Measurements from ENCODE around the gene IL10RB. TPM values are rescaled to one million over a fixed set of nuclear protein-coding genes. Genes with fewer than 3 reads are reported as not detected.

The IL10RB gene
- polyA plus RNA-seq, 1 donor (not counting 4 experiments of a cell fraction or from before 2014, with no cell fraction given), result 19.6 TPM

GRCh38 chr21:33302796-33303195, 36.6 kb downstream of the IL10RB start:
- dilution Hi-C loops (cut with MboI; ENCODE audit: extremely low pct_ligation_motif_present, low sequenced_read_pairs), result no loop called here
- no peak overlapping the region for H2AFZ ChIP-seq (ENCODE audit: control insufficient read depth, low read length)
- H4K20me1 ChIP-seq (ENCODE audit: control insufficient read depth, extremely low read depth, insufficient read depth, low read length), result no peaks in the 10 kb centered on the region
- FAIRE-seq (no peak), DNase-seq (ENCODE audit: low read depth, low spot score) (no peak)
- no peaks in the 10 kb centered on the region for H3K36me3 ChIP-seq (ENCODE audit: control insufficient read depth in 2 of 2, extremely low read depth in 1 of 2, insufficient read depth in 2 of 2, low read length in 2 of 2)
- H3K4me1 ChIP-seq (ENCODE audit: control insufficient read depth, extremely low read depth, insufficient read depth, low read length), result peaks cover 30% of the 10 kb centered on the region
- H3K4me2 ChIP-seq (ENCODE audit: control insufficient read depth, extremely low read depth, insufficient read depth, low read depth, low read length), result no peak overlapping the region
- no peak overlapping the region for H3K9ac ChIP-seq (ENCODE audit: control insufficient read depth, extremely low read depth, insufficient read depth, low read length)
- TF ChIP-seq CTCF (optimal IDR thresholded peaks at IDR 0.05 in 1 of 3, IDR thresholded peaks at IDR 0.05 in 1 of 3, conservative IDR thresholded peaks at IDR 0.05 in 1 of 3; ENCODE audit: extremely low read depth in 1 of 3, insufficient read depth in 2 of 3, low read length in 3 of 3) (no peak), EZH2 (IDR thresholded peaks at IDR 0.05; ENCODE audit: low read length) (no peak)
- H3K27ac ChIP-seq (ENCODE audit: control insufficient read depth, insufficient read depth, low read length), result no peak overlapping the region
- H3K9me3 ChIP-seq (ENCODE audit: control insufficient read depth, low read depth, low read length), result no peaks in the 10 kb centered on the region
- no peaks in the 10 kb centered on the region for H3K9me1 ChIP-seq (ENCODE audit: control insufficient read depth, extremely low read depth, insufficient read depth, low read length)
- H3K4me3 ChIP-seq (ENCODE audit: control insufficient read depth in 2 of 3, extremely low read depth in 1 of 3, insufficient read depth in 2 of 3, low read depth in 1 of 3, low read length in 3 of 3), result no peak overlapping the region
- H3K27me3 ChIP-seq (ENCODE audit: control insufficient read depth, extremely low read depth, insufficient read depth, low read length), result no peaks in the 10 kb centered on the region
- H3K79me2 ChIP-seq (ENCODE audit: control insufficient read depth, insufficient read depth, low read length), result no peaks in the 10 kb centered on the region

GRCh38 chr21:33305344-33305671, 39.1 kb downstream of the IL10RB start:
- dilution Hi-C loops (cut with MboI; ENCODE audit: extremely low pct_ligation_motif_present, low sequenced_read_pairs), result no loop called here
- TF ChIP-seq CTCF (optimal IDR thresholded peaks at IDR 0.05 in 1 of 3, IDR thresholded peaks at IDR 0.05 in 1 of 3, conservative IDR thresholded peaks at IDR 0.05 in 1 of 3; ENCODE audit: extremely low read depth in 1 of 3, insufficient read depth in 2 of 3, low read length in 3 of 3), result no peak
- TF ChIP-seq EZH2 (IDR thresholded peaks at IDR 0.05; ENCODE audit: low read length), result no peak
- Histone ChIP-seq H3K9ac (ENCODE audit: control insufficient read depth, extremely low read depth, insufficient read depth, low read length) (no peak overlapping the region), H3K9me1 (ENCODE audit: control insufficient read depth, extremely low read depth, insufficient read depth, low read length) (no peaks in the 10 kb centered on the region), H3K4me2 (ENCODE audit: control insufficient read depth, extremely low read depth, insufficient read depth, low read depth, low read length) (no peak overlapping the region), H3K79me2 (ENCODE audit: control insufficient read depth, insufficient read depth, low read length) (no peaks in the 10 kb centered on the region), H2AFZ (ENCODE audit: control insufficient read depth, low read length) (no peak overlapping the region), H3K4me1 (ENCODE audit: control insufficient read depth, extremely low read depth, insufficient read depth, low read length) (peaks cover 15% of the 10 kb centered on the region), H3K4me3 (ENCODE audit: control insufficient read depth in 2 of 3, extremely low read depth in 1 of 3, insufficient read depth in 2 of 3, low read depth in 1 of 3, low read length in 3 of 3) (no peak overlapping the region), H3K9me3 (ENCODE audit: control insufficient read depth, low read depth, low read length) (no peaks in the 10 kb centered on the region), H3K27me3 (ENCODE audit: control insufficient read depth, extremely low read depth, insufficient read depth, low read length) (no peaks in the 10 kb centered on the region), H3K27ac (ENCODE audit: control insufficient read depth, insufficient read depth, low read length) (no peak overlapping the region), H4K20me1 (ENCODE audit: control insufficient read depth, extremely low read depth, insufficient read depth, low read length) (no peaks in the 10 kb centered on the region), H3K36me3 (ENCODE audit: control insufficient read depth in 2 of 2, extremely low read depth in 1 of 2, insufficient read depth in 2 of 2, low read length in 2 of 2) (no peaks in the 10 kb centered on the region)
- FAIRE-seq (no peak), DNase-seq (ENCODE audit: low read depth, low spot score) (no peak)
